K562 treated with DMSO at 1 percent for 48 hours (cell line): ENCODE data around the gene SCAP. TPM values are rescaled to one million over a fixed set of nuclear protein-coding genes. Genes with fewer than 3 reads are reported as not detected.

Experiments
- total RNA-seq: library from RNA; unstranded; fragments of 300-600 nt; gene quantifications from 2 replicates; pipeline ENCODE4 v1.2.3, GENCODE V29; 2022; ENCODE audit warnings: low replicate concordance; ENCODE audit errors: extremely low read depth

The SCAP gene
- total RNA-seq: not detected in 2 replicates

DNA sequence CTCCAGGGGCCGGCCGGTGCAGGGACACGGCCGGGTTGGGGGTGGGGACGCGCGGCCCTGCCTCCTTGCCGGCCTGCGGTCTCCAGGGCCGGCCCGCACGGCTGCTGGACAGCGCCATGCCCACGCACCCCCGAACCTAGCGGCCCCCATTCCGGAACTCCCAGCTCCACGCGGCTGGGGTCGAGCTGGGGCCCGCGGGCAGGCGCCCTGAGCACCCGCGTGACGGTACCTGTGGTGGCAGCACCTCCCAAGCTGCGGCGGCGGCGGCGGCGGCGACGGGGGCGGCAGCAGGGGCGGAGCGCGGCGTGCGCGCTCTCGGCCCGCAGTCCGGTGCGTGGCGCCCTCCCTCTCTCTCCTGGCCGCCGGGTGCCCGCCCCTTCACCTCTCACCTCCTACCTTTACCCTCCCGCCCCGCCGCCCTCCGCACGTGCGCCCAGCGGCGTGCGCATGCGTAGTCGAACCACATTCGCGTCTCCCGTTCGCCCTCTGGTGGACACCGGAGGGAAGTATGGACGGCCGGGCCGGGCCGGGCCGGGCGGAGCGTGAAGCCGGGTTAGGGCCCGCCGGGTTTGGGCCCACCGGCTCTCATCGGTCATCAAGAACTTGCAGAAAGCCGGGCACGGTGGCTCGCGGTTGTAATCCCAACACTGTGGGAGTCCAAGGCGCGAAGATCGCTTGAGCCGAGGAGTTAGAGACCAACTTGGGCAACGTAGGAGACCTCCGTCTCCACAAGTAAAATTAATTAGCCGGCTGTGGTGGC, at the start of gene SCAP:
SCAP (minus strand) TSS at position 372 of the 760 bp plus-strand sequence. CDS start 32,948 bp downstream, outside the sequence.

DNA sequence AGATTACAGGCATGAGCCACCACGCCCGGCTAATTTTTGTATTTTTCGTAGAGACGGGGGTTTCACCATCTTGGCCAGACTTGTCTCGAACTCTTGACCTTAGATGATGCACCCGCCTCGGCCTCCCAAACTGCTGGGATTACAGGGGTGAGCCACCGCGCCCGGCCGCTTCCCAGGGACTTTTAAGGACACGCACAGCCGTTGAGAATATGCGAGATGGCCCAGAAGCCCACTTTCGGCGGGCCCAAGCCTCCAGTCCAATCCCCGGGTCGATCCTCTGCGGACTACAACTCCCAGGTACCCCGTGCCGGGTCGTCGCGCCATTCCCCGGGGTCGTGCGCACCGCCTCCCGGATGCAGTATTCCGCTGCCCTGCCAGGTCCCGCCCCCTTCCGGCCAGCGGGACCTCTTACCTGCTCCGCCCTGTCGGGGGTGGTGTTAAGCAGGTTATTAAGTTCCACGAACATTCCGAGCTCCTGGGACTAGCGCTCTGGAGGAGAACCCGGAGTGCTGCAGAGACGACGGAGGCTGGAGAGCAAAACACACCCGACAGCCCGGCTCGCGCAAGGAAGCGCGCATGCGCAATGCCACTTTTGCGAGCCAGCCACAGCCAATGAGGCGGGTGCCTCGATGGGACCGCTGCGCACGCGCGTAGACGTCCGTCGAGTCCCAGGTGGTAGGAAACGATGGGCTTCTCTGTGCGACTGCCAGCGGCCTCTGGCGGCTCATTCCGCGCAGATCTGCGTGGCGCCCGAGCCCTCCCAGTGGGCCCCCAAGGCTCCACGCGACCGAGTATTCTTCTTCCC, 37.6 kb upstream of the SCAP start, which contains the start of gene ELP6:
ELP6 (minus strand) TSS at position 588 of the 805 bp plus-strand sequence; CDS start at position 466, 122 bp downstream.

DNA sequence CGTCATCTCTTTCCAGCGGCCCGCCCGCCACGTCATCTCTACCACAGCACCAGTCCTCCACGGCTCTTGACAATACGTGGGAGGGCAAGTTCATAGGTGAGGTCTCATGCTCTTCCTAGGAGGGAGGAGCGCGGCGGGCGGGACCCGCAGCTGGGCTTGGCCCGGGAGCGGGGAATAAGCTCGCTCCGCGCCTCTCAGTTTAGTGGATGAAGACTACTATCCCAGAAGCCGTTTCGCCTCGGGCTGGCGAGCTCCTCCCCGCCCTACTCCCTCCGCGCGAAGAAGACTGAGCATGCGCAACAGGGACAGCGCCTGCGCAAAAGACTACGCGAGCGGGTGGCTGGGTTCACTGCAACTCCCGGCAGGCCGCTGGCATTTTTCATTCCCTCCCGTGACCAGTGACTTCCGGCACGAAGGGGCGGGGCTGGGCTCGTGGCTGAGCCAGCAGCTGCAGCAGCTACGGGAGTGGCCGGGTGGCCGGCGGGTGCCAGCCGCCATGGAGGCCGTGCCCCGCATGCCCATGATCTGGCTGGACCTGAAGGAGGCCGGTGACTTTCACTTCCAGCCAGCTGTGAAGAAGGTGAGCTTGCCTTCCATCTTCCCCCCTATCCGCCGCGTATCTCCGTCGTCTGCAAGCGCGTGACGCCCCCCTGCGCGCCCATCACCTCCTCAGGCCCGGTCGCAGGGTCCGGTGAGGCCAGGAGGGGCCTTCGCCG, 95.0 kb downstream of the SCAP start, which contains the start of gene PTPN23:
PTPN23 (plus strand) TSS at position 421 of the 716 bp plus-strand sequence; CDS start at position 497, 76 bp downstream.

Other genes starting within 250 kb of the SCAP start
- not detected in 2 replicates for gene KIF9, start 193.1 kb downstream of the SCAP start, total RNA-seq
- not detected in 2 replicates for gene KLHL18, start 193.0 kb downstream of the SCAP start, total RNA-seq
- gene PTPN23, start 94.9 kb downstream of the SCAP start, total RNA-seq: not detected in 2 replicates
- gene ELP6, start 37.8 kb upstream of the SCAP start, total RNA-seq: not detected in 2 replicates
- not detected in 2 replicates for gene CSPG5, start 102.9 kb upstream of the SCAP start, total RNA-seq